ENCODE data around the gene FBLN5. TPM values are rescaled to one million over a fixed set of nuclear protein-coding genes. Genes with fewer than 3 reads are reported as not detected.

The FBLN5 gene
- total and polyA plus RNA-seq, 2 donors (not counting 3 experiments of a cell fraction or from before 2014, with no cell fraction given) = 27.6 to 33.1 TPM

DNA sequence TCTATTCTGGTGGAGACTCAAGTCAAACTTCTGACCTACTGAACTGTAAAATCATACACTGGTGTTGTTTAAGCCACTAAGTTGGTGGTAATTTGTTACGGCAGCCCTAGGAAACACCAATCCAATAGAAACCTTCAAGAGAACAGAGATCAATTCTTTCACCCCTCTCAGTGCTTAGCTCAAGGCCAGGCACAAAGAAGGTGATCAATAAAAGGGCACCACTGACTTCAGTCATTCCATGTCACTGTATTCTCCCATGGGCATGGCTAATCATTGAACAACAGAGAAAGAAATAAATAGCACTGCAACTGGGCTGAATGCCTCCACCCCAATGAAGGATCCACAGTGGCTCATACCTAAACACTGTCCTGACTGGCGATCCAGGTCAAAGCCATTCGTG is 7.3 kb downstream of the FBLN5 start:
- CTCF ChIA-PET = interaction anchor here (1.8 to 1.9 kb wide), 2 partner anchors 29 to 57 kb away, joined by 4 to 6 read pairs; no protein-coding TSS in a partner anchor
- H3K36me3 ChIP-seq (ENCODE audit: control insufficient read depth in 2 of 2, extremely low read depth in 1 of 2, insufficient read depth in 2 of 2, low read length in 2 of 2) = no peaks in the 10 kb centered on the region
- no peak for TF ChIP-seq POLR2AphosphoS5 (IDR thresholded peaks at IDR 0.05; ENCODE audit: insufficient read depth, low read depth, low read length)
- no peak for TF ChIP-seq EZH2 (IDR thresholded peaks at IDR 0.05; ENCODE audit: borderline replicate concordance, low read depth, low read length, severe bottlenecking)
- TF ChIP-seq JUN (IDR thresholded peaks at IDR 0.05; ENCODE audit: borderline replicate concordance, insufficient read depth, insufficient read length, low read depth) = no peak
- no peak for TF ChIP-seq GATA2 (IDR thresholded peaks at IDR 0.05; ENCODE audit: insufficient read depth, insufficient read length, low read depth, low read length)
- TF ChIP-seq MYC (IDR thresholded peaks at IDR 0.05; ENCODE audit: low read depth, low read length) = no peak
- TF ChIP-seq, protein P1, sequence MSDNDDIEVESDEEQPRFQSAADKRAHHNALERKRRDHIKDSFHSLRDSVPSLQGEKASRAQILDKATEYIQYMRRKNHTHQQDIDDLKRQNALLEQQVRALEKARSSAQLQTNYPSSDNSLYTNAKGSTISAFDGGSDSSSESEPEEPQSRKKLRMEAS (IDR thresholded peaks at IDR 0.05; ENCODE audit: insufficient read depth, insufficient read length) = no peak
- no peak for TF ChIP-seq FOS (IDR thresholded peaks at IDR 0.05; ENCODE audit: borderline replicate concordance, insufficient read depth, low read length)
- TF ChIP-seq POLR2A (IDR thresholded peaks at IDR 0.05; ENCODE audit: low read depth, low read length) = no peak
- TF ChIP-seq, protein P2, sequence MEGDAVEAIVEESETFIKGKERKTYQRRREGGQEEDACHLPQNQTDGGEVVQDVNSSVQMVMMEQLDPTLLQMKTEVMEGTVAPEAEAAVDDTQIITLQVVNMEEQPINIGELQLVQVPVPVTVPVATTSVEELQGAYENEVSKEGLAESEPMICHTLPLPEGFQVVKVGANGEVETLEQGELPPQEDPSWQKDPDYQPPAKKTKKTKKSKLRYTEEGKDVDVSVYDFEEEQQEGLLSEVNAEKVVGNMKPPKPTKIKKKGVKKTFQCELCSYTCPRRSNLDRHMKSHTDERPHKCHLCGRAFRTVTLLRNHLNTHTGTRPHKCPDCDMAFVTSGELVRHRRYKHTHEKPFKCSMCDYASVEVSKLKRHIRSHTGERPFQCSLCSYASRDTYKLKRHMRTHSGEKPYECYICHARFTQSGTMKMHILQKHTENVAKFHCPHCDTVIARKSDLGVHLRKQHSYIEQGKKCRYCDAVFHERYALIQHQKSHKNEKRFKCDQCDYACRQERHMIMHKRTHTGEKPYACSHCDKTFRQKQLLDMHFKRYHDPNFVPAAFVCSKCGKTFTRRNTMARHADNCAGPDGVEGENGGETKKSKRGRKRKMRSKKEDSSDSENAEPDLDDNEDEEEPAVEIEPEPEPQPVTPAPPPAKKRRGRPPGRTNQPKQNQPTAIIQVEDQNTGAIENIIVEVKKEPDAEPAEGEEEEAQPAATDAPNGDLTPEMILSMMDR (IDR thresholded peaks at IDR 0.05; ENCODE audit: extremely low read depth in 1 of 2, insufficient read depth in 1 of 2, low read depth in 1 of 2, low read length in 2 of 2) = no peak
- no peak overlapping the region for H2AFZ ChIP-seq (ENCODE audit: low read depth, low read length)
- POLR2A ChIA-PET = no interaction called here
- intact Hi-C loops (cut with micrococcal nuclease) (no loop called here), dilution Hi-C loops (cut with MboI; ENCODE audit: extremely low pct_ligation_motif_present, low sequenced_read_pairs) (no loop called here)
- H3K79me2 ChIP-seq (ENCODE audit: control insufficient read depth, insufficient read depth, low read length) = no peaks in the 10 kb centered on the region
- no peaks in the 10 kb centered on the region for H3K9me3 ChIP-seq (replicated peaks; ENCODE audit: control insufficient read depth, insufficient read depth, low read length)
- H3K27ac ChIP-seq (ENCODE audit: insufficient read depth, low read depth, low read length) = no peak overlapping the region
- H3K9me1 ChIP-seq (replicated peaks; ENCODE audit: control insufficient read depth, extremely low read depth, insufficient read depth, low read length) = no peaks in the 10 kb centered on the region
- H3K4me2 ChIP-seq (ENCODE audit: insufficient read depth, low read length) = no peak overlapping the region
- H3K27me3 ChIP-seq (ENCODE audit: control insufficient read depth in 2 of 2, insufficient read depth in 2 of 2, low read length in 2 of 2) = no peaks in the 10 kb centered on the region
- BruUV-seq (replicated peaks) = no TSS peak
- H3K9ac ChIP-seq (replicated peaks; ENCODE audit: extremely low read depth, insufficient read depth, low read length) = no peak overlapping the region
- no peak overlapping the region for H3K4me3 ChIP-seq (replicated peaks in 1 of 3; ENCODE audit: insufficient read depth in 1 of 3, low read depth in 1 of 3, low read length in 3 of 3)
- DNase-seq (ENCODE audit: low read depth, low spot score) (no peak), FAIRE-seq (no peak)
- H3K4me1 ChIP-seq (ENCODE audit: control insufficient read depth, extremely low read depth, insufficient read depth, low read length) = no peaks in the 10 kb centered on the region
- no peaks in the 10 kb centered on the region for H4K20me1 ChIP-seq (replicated peaks; ENCODE audit: control insufficient read depth, extremely low read depth, insufficient read depth, low read length)

Measured in endothelial cell of umbilical vein (primary cell).